Hematopoietic multipotent progenitor cell treated with erythropoietin and hydrocortisone succinate and interleukin-3 and kit ligand, for 6 days (in vitro differentiated cells): ENCODE data around the gene THSD7A.
"Not testable (repeated sequence)": the region's sequence is repeated elsewhere in the genome, so short reads cannot be mapped to it uniquely, and the experiment has no call there.

Experiments
- DNase-seq: peaks from one replicate; pipeline ENCODE4 v3.0.0-alpha.2; 2015

THSD7A gene

DNA sequence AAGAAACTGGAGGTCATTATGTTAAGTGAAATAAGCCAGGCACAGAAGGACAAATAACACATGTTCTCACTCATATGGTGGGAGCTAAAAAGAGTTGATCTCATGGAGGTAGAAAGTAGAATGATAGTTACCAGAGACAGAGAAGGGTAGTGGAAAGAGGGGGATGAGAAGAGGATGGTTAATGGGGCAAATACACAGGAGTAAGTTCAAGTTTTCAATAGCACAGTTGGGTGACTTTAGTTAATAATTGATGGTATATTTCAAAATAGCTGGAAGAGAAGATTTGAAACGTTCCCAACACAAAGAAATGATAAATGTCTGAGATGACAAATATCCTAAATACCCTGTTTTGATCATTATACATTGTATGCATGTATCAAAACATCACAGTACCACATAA, 261.8 kb downstream of the THSD7A start:
- DNase-seq: no peak

DNA sequence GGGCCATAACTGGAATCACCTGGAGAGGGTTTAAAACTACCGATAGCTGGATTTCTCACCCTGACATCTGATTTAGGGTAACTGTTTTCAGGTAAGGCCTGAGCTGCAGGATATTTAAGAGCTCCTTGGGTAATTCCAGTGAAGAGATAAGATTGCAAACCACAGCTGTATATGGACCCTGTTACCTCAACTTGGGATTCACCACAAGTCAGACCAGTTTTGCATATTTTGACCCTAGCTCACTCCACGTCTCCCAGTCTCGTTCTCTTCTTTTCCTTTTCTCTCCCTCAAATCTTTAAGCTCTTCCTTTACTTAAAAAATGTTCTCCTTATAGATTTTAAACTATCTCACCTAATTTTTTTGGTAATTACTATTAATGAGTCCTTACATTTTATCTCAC, 264.4 kb downstream of the THSD7A start:
- DNase-seq: no peak

DNA sequence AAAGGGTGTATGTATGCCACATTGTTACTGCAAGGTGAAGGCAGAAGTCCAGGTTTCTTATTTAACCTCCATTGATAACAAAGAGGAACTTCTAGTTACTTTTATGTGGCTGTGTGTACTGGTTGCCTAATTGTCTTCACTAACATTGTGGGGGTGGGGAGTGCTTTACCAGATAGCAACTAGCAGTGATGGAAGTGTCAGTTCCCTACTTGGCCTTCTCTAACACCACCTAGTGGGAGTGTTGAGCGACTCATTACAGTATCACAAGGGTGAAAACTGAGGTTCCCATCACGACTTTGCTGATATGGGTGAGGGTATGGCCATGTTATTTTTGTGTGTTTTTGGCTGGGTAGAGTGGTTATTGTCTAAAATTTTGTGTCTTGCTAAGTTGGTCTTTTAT, 274.4 kb downstream of the THSD7A start:
- DNase-seq: peak; percentile 73

DNA sequence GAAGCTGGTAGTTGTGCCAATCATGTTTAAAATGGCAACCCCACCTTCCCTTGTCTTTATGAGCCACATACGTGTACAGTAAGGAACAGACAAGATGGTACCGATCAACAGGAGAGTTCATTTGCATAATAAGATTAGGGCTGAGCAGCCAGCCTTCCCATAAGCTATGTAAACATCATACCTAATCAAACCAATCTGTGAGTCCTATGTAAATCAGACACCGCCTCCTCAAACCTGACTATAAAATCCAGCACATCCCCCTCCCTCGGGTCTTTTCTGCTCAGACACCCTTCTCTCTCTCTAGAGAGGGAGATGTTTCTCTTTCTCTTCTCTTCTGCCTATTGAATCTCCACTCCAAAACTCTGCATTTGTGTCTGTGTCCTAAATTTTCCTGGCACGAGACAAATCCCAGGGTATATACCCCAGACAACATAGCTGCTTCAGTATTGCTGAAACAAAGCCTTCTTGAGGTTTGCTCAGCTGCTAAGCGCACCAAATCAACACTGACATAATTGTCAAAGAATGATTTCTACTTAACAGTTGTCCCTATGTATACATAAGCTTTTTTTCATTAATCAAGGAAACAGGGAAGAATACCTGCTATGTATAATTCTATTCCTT, 279.2 kb downstream of the THSD7A start:
- no peak for DNase-seq

DNA sequence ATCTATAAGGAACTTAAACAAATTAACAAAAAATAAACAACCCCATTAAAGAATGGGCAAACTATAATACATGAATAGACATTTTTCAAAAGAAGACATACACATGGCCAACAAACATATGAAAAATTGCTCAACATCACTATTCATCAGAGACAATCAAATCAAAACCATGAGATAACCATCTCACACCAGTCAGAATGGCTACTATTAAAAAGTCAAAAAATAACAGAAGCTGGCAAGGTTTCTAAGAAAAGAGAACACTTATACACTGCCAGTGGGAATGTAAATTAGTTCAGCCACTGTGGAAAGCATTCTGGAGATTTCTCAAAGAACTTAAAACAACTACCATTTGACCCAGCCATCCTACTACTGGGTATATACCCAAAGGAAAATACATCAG, 280.5 kb downstream of the THSD7A start:
- no peak for DNase-seq

DNA sequence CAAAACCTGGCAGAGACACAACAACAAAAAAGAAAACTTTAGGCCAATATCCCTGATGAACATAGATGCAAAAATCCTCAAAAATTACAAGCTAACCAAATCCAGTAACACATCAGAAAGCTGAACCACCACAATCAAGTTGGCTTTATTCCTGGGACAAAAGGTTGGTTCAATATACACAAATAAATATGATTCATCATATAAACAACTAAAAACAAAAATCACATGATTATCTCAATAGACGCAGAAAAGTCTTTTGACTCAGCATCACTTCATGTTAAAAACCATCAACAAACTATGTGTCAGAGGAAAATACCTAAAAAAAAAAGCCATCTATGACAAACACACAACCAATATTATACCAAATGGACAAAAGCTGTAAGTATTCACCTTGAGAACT, 283.5 kb downstream of the THSD7A start:
- no peak for DNase-seq

DNA sequence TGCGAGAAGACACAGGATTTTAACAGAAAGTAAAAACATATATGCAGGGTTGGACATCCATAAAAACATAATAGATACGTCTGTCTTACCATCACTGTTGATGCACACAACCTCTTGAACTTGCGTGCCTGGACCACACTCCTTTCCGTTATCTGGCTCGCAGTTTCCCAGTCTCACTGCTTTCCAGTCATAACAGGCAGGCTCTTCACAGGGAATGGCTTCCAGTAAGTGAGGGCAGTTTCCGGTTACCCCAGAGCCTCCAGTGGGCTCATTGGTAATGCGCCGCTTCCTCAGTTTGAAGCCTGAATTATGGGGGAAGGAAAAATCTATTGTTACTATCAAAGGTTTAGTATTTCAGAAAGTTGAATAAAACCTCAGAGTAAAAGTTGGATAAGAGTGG, 290.7 kb downstream of the THSD7A start:
- no peak for DNase-seq

DNA sequence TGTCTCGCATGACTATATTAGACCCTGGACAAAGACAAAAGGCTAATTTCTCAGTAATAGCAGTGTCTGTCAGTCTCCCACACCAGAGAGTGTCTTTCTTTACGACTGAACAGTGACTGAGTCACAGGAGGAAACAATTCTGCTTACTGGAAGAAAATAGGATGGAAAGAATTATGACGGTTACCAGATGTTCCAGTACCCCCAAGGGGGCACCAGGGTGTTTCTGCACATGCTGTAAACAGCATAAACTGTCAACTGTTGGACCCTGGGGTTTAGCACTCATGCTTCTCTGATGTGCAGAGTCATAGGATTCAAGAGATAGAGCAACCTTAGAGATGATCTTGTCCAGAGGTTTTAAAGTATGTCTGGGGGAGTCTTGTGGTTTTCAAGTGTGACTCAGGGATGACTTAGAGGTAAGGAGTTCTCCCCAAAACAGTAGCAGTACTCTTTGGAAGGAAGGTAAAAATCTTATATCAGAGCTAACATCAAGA, 291.7 kb downstream of the THSD7A start:
- peak; percentile 5 for DNase-seq

DNA sequence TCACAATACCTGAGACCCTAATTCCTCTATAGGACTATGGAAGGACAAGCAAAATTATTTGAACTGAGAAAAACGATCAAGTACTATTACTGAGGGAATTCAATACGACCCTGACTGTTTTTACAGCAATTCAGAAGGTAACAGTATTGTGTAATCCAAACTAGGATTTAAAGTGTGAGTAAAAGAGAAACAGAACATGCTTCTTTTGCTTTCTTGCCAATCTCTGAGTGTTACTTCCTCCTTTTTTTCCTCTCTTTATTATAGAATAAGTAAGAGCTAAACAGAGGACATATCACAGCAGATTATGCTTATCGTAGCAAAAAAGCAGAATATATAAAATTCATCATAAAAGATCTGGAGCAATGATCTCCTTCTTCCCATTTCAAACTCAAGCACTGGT, 292.1 kb downstream of the THSD7A start:
- DNase-seq: peak; percentile 20

DNA sequence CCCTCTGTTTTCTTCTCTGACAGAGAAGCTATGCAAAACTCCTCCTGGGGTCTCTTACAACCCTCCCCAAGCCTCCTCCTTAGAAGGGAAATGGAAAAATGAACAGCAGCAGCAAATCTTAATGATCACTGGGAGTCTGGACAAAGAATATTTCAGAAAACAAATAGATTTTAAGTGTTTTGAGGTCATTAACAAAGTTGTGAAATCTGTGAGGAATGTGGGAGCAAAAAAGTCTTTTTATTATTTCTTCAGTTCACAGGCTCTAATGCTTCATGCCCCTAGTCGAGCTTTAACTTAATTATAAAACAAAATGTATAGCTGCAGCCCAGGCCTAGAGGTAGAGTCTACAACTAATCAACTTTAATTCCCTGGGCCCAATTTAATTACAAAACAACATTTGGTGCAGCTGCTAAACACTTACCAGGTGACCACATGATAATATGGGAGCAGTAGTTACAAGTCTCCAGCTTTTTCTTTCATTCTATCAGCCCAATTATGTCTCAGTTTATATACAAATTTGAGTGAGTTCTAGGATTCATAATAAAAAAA, 293.2 kb downstream of the THSD7A start:
- no peak for DNase-seq

DNA sequence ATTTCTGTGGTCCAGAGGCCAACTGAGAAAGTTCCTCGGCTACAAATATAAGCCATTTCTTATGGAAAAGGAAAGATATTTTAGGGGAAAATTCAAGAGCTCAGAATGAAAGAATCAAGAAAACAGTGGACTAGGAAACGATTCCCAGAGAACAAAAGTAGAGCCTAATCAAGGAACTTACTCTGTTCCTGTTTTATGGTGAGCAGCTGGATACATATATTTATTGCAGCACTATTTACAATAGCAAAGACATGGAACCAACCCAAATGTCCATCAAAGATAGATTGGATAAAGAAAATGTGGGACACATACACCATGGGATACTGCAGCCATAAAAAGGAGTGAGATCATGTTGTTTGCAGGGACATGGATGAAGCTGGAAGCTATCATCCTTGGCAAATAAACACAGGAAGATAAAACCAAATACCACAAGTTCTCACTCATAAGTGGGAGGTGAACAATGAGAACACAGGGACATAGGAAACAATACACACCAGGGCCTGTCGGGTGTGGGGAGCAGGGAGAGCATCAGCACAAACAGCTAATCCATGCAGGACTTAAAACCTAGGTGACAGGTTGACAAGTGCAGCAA, 298.7 kb downstream of the THSD7A start:
- DNase-seq: no peak

DNA sequence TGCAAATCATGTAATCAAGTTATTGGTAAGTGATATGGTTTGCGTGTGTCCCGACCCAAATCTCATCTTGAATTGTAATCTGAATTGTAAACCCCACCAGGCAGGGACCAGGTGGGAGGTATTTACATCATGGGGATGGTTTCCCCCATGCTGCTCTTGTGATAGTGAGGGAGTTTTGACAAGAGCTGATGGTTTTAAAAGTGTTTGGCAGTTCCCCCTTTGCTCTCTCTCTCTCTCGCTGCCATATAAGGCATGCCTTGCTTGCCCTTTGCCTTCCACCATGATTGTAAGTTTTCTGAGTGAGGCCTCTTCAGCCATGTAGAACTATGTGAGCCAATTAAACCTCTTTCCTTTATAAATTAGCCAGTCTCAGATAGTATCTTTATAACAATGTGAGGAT, 302.6 kb downstream of the THSD7A start:
- no peak for DNase-seq

DNA sequence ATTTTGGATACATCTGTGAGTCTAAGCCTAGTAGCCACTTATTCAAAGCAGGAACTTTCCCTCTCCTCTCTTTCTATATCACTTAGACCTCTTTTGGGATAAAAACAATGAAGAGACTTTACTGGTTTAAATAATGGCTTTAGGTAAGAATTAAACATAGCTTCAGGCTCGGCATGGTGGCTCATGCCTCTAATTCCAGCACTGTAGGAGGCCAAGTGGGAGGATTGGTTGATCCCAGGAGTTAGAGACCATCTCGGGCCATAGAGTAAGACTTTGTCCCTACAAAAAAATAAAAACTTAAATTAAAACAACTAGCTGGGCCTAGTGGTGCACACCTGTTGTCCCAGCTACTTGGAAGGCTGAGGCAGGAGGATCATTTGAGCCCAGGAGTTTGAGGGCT, 304.3 kb downstream of the THSD7A start:
- no peak for DNase-seq

DNA sequence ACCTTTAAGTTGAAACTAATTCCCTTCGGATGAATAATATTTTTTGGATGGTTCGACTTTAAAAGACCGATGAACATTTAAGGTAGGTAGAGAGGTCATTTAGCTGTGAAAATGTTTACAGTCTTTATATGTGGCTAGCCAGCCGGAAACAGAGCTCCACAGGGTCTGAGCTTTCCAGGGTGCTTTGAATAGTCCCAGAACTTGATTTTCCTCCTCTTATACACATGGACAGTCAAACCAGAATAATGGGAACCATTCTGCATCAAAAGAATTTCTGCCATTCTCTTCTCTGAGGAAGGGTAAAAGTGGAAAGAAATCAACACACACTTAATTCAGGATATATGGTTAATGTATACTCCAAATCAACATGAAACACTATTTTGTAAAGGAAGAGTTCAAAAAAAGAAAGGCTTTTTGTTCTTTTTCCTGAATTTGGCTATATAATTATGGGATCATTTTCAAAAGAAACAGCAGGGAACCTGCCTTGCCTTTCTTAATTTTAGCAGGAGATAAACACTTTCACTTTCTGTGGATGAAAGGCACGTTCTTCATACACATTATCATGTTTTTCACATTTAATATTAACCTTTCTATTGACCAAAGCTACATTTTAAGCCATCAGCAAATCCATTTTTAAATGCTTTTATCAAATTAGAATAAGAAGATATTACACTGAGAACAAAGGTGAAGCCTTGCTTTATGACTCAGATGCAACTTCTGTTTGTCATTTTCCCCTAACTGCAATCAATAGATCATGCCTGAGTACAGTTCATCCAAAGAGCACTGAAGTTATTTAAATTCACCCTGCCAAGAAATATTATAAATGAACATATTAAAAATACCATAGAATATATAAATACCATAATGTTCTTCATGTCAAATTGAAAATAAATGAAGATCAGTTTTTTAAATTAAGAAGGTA, 307.3 kb downstream of the THSD7A start:
- no peak for DNase-seq

DNA sequence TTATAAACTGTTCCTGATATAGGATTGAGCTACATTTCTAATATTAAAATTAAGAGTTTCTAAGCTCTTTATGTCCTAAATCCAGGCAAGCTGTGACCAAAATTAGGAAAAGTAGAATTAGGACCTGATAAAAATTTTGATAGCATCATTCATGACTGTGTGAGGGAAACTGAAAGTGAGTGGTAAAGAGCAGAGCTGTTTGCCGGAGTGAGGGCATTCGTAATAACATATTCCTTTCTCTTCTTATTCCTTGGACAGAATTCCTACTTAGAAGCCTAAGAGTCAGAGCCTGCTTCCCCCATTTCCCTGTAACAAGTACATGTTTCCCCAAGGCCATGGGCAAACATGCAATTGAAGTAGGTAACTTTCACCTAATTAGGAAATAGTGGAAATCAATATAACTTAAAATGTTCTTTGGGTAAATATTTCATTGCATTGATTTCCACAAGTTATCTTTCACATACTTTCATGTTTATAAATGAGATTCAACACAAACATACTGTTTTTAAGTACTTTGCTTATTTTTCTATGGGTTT, 310.0 kb downstream of the THSD7A start:
- not testable (repeated sequence) for DNase-seq

DNA sequence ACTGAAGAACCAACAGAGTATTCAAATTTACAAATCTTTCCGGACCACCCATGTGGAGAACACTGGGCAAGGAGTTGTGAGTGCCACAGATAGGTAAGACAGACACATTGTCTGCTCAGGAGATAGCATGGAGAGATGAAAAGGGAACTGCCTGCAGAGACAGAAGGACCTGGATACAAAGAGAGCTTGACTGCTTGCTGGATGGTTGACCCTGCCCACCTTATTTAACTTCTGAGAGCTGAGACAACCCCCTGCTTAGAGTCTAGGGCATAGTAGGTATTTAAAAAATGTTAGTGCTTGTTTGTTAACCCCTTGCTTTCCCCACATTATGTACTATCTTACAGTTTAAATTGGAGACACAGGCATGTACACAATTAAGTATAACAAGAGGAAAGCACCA, 314.1 kb downstream of the THSD7A start:
- no peak for DNase-seq

DNA sequence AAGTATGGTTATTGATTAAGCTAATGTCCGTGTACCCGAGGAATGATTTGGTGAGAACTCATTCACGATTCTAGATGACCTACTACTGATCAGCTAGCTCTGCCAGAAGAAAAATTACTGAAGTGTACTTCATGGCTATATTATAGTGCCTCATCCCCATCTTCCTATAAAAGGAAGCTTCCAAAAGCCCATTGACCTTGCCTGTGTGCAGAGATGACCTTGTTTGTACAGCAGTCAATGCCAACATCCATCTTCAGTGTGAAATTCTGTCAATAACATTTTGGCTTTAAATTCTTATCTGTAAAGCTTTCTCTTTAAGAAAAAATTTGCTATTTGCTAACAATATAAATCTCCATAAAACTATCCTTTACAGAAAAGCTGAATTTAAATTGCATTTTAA, 315.7 kb downstream of the THSD7A start:
- DNase-seq: no peak

DNA sequence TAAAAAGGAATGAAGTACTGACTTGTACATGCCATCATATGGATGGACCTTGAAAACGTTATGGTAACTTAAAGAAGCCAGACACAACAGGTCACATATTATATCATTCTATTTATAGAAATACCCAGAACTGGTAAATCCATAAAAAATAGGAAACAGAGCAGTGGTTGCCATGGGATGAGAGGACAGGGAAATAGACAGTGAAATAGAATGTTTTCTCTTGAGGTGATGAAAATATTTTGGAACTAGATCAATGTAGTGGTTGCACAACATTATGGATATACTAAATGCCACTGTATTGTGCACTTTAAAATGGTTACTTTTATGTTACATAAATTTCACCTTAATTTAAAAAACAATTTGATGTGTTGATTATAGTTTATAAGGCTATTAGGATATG, 318.5 kb downstream of the THSD7A start:
- DNase-seq: no peak

DNA sequence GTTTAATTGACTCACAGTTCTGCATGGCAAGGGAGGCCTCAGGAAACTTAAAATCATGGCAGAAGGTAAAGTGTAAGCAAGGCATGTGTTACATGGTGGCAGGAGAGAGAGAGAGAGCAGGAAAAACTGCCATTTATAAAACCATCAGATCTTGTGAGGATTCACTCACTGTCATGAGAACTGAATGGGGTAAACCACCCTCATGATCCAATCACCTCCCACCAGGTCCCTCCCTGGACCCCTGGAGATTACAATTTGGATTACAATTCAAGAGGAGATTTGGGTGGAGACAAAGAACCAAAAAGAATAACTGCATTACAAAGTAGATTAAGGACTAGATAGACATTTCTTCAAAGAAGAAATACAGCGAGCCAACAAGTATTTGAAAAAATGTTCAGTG, 324.1 kb downstream of the THSD7A start:
- no peak for DNase-seq

DNA sequence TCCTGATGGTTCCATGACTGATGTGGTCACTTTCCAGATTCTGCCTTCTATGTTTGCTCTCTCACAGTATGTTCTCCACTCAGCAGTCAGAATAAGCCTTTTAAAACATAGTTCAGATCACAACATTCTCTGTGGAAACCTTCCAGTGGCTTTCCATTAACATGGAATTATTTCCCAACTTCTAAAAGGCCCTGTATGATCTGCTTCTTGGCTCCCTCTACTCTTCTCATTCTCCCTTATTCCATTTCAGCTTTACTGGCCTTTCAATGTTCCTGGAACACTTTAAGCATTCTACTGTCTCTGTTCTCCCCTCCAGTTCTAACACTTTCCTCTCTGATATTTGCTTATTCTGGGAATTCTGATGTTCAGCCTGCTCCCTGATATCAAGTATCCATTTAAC, 325.6 kb downstream of the THSD7A start:
- no peak for DNase-seq

DNA sequence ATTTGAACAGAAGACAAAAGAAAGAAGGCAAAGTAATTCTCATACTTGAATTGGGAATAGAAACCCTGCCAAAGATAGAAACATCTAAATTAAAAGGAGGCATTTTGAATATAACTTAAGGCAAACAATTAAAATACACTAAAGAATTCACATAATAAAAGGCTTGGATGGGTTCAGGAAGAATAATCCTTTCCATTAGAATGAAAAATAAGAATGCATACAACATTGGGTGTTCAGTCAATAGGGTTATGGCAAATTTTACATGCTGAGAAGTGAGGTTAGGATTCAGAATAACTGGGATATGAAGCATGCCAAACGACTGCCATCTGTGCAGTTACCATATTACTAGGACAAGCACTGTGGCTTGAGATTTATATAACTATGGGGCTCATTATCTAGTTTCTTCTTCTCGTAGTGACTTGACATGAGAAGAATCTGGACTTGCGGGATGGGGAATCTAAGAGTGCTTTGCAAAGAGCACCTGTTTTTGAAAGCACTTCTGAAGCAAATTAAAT, 326.5 kb downstream of the THSD7A start:
- no peak for DNase-seq

DNA sequence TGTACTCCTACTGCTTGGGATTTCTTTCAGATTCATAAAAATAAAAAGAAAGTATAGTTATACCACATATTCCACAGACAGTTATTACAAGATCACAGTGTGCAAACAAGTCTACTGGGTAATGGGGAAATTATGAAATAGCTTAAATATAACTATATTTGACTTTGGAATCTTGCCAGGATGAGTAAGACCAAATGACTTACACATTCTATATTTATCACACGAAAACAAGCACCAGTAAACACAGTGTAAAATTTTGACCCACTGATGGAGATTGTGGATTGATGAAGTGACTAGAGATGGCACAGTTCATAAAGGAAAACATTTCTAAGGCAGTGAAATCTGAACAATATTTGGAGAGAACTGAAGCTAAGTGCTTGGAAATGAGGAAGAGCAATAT, 339.7 kb downstream of the THSD7A start:
- peak; percentile 19 for DNase-seq

DNA sequence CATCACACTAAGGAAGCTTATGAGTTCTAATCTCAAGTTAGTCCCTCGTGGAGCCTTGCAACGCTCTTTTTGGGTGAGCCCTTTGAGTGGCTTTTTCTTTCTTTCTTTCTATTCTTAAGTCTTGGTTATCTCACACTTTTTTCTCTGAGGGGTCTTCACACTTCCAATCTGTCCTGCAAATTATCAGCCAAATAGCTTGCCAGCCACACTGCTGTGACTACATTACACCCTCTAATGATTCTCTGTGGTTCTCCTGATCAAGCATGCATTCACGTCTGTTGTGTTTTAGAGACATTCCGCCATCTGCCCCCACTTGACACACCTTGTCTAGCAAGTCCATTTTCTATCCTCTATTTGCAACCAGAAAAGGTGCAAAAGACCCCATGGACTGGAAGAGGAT, 340.2 kb downstream of the THSD7A start:
- DNase-seq: no peak
